ENCODE results near the gene GNB3.

- TF ChIP-seq CTCF (IDR thresholded peaks at IDR 0.05) (no peak), POLR2A (IDR thresholded peaks at IDR 0.05) (no peak)
Measured at GRCh38 chr12:6868211-6869048, 27.7 kb downstream of the GNB3 start.

All from lower leg skin (tissue), 3 donors.